Liver (tissue), 3 donors: ENCODE measurements around the gene SLCO1A2.

Source experiments
- FOXA1 ChIP-seq: IDR thresholded peaks from 2 replicates; pipeline ENCODE4 v1.6.1; 2016; ENCODE audit warnings: antibody characterized with exemption
- TAF1 ChIP-seq: conservative IDR thresholded peaks from 2 replicates; pipeline ENCODE4 v1.6.1; 2016; ENCODE audit warnings: antibody characterized with exemption, mild to moderate bottlenecking
- TF ChIP-seq, protein P1 (sequence below): fragments of 150-350 bp; IDR thresholded peaks from 2 replicates; pipeline ENCODE4 v1.5.1; 2017; ENCODE audit warnings: improper control_type of control experiment, low read depth, low read length; ENCODE audit not compliant: missing input control
- TF ChIP-seq, protein P2 (sequence below): IDR thresholded peaks from 2 replicates; pipeline ENCODE4 v1.6.1; 2016; ENCODE audit warnings: antibody characterized with exemption
- TF ChIP-seq, protein P3 (sequence below): IDR thresholded peaks from 2 replicates; pipeline ENCODE4 v1.6.1; 2016; ENCODE audit warnings: antibody characterized with exemption, mild to moderate bottlenecking
- donor health status: healthy.
- donor health status: healthy.

DNA sequence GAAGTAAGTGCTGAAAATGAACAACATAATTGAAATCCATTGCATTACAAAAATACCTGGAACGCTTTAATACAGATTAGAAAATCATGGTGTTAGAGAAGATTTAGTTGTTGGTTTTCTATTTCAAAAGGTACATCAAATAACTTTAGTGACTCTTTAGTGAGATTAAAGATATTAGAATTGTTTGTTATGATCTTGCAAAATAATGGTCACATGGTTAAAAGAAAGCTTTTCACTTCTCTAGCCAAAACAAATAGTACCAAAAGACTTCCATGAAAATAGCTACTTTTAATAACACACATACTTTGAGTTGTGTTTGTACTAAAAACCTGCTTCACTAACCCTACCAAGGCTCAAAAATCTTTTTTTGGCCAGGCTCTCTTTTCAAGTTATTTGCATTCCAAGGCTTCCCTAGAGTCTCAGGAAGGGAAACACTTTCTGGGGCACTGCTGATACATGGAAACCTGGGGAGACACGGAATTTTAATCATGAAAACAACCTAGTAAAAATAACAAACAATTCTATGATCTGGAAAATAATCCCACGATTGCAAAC is at the start of gene SLCO1A2:
- no peak for TF ChIP-seq TAF1
- TF ChIP-seq, protein P1, sequence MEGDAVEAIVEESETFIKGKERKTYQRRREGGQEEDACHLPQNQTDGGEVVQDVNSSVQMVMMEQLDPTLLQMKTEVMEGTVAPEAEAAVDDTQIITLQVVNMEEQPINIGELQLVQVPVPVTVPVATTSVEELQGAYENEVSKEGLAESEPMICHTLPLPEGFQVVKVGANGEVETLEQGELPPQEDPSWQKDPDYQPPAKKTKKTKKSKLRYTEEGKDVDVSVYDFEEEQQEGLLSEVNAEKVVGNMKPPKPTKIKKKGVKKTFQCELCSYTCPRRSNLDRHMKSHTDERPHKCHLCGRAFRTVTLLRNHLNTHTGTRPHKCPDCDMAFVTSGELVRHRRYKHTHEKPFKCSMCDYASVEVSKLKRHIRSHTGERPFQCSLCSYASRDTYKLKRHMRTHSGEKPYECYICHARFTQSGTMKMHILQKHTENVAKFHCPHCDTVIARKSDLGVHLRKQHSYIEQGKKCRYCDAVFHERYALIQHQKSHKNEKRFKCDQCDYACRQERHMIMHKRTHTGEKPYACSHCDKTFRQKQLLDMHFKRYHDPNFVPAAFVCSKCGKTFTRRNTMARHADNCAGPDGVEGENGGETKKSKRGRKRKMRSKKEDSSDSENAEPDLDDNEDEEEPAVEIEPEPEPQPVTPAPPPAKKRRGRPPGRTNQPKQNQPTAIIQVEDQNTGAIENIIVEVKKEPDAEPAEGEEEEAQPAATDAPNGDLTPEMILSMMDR: no peak
- TF ChIP-seq, protein P2, sequence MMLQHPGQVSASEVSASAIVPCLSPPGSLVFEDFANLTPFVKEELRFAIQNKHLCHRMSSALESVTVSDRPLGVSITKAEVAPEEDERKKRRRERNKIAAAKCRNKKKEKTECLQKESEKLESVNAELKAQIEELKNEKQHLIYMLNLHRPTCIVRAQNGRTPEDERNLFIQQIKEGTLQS: no peak
- TF ChIP-seq, protein P3, sequence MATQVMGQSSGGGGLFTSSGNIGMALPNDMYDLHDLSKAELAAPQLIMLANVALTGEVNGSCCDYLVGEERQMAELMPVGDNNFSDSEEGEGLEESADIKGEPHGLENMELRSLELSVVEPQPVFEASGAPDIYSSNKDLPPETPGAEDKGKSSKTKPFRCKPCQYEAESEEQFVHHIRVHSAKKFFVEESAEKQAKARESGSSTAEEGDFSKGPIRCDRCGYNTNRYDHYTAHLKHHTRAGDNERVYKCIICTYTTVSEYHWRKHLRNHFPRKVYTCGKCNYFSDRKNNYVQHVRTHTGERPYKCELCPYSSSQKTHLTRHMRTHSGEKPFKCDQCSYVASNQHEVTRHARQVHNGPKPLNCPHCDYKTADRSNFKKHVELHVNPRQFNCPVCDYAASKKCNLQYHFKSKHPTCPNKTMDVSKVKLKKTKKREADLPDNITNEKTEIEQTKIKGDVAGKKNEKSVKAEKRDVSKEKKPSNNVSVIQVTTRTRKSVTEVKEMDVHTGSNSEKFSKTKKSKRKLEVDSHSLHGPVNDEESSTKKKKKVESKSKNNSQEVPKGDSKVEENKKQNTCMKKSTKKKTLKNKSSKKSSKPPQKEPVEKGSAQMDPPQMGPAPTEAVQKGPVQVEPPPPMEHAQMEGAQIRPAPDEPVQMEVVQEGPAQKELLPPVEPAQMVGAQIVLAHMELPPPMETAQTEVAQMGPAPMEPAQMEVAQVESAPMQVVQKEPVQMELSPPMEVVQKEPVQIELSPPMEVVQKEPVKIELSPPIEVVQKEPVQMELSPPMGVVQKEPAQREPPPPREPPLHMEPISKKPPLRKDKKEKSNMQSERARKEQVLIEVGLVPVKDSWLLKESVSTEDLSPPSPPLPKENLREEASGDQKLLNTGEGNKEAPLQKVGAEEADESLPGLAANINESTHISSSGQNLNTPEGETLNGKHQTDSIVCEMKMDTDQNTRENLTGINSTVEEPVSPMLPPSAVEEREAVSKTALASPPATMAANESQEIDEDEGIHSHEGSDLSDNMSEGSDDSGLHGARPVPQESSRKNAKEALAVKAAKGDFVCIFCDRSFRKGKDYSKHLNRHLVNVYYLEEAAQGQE: no peak
- no peak for TF ChIP-seq FOXA1
